Measurements from ENCODE around the gene FAM120B.

FAM120B gene

DNA sequence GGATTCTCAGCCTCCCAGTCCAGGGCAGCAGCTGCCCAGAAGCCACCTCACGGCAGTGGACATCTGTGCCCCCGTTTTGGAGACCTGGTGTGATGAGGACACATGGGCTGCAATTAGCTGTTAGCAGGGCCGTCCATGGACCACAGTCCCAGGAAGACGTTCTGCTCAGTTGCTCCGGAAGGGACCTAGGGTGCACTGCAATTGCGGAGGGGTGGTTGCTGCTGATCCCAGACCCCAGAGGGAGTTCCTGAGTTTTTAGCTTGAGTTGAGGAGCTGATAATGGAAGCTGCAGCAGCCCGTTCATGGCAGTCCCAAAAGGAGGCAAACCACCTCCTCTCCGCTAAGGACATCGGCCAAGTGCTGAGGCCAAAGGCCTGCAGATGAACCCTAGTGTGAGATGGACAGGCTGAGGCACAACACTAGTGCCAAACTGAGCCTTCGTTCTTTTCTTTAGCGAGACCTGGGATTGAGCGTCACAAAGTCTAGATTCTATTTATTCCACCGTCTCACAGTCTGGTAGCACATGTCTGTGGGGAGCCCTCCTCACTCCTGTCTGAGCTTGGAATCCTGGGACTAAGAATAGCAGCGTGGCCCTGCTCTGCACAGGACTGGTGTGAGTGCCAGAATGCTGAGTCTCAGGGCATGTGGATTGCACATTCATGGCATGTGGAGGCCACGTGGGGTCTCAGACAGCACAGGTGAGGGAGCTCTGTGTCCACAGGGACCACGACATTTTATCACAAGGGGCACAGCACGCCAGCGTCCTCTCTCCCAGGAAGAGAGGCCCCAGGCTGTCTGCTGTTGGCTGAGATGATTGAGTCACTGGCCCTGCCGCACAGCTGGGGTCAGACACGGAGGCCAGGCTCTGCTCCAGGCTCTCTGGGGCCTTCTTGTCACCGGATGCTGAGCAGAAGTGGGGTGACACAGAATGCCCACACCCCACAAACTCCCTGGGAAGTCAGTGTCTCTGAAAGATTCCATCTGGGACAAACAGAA, 133.1 kb downstream of the FAM120B start:
- no peaks in the 10 kb centered on the region for H3K36me3 ChIP-seq
- TF ChIP-seq, protein P1, sequence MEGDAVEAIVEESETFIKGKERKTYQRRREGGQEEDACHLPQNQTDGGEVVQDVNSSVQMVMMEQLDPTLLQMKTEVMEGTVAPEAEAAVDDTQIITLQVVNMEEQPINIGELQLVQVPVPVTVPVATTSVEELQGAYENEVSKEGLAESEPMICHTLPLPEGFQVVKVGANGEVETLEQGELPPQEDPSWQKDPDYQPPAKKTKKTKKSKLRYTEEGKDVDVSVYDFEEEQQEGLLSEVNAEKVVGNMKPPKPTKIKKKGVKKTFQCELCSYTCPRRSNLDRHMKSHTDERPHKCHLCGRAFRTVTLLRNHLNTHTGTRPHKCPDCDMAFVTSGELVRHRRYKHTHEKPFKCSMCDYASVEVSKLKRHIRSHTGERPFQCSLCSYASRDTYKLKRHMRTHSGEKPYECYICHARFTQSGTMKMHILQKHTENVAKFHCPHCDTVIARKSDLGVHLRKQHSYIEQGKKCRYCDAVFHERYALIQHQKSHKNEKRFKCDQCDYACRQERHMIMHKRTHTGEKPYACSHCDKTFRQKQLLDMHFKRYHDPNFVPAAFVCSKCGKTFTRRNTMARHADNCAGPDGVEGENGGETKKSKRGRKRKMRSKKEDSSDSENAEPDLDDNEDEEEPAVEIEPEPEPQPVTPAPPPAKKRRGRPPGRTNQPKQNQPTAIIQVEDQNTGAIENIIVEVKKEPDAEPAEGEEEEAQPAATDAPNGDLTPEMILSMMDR (IDR thresholded peaks at IDR 0.05), result no peak
- peaks cover 29% of the 10 kb centered on the region for H3K27me3 ChIP-seq
- no peak overlapping the region for H3K27ac ChIP-seq
- H3K4me3 ChIP-seq (ENCODE audit: low read depth in 1 of 2, low read length in 1 of 2), result no peak overlapping the region
- no peaks in the 10 kb centered on the region for H3K9me3 ChIP-seq
- H3K4me1 ChIP-seq (ENCODE audit: control insufficient read depth in 1 of 2, insufficient read depth in 1 of 2, low read depth in 1 of 2, low read length in 1 of 2), result no peaks in the 10 kb centered on the region

DNA sequence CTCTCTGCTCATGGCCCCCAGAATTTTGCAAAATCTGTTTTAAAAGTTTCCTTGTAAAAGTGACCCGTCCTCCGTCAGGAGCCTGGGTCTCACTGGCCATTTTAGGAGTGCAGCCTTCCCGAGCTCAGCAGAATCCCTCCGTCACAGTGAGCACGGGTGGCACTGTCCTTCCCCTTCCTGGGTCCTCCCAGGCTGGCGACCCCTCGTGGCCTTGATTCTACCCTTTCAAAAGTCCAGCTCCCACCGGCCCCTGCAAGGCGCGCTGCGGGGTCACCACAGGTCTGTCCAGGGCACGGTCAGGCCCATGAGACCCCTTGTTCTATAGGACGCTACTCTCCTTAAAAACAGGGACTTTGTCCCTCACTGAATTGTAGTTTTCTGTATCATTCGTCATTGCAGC, 133.9 kb downstream of the FAM120B start:
- H3K4me1 ChIP-seq (ENCODE audit: control insufficient read depth in 1 of 2, insufficient read depth in 1 of 2, low read depth in 1 of 2, low read length in 1 of 2), result no peaks in the 10 kb centered on the region
- H3K36me3 ChIP-seq, result no peaks in the 10 kb centered on the region
- no peaks in the 10 kb centered on the region for H3K9me3 ChIP-seq
- H3K27ac ChIP-seq, result no peak overlapping the region
- no peak overlapping the region for H3K4me3 ChIP-seq (ENCODE audit: low read depth in 1 of 2, low read length in 1 of 2)
- TF ChIP-seq, protein P1 (IDR thresholded peaks at IDR 0.05), result no peak
- peaks cover 29% of the 10 kb centered on the region for H3K27me3 ChIP-seq

DNA sequence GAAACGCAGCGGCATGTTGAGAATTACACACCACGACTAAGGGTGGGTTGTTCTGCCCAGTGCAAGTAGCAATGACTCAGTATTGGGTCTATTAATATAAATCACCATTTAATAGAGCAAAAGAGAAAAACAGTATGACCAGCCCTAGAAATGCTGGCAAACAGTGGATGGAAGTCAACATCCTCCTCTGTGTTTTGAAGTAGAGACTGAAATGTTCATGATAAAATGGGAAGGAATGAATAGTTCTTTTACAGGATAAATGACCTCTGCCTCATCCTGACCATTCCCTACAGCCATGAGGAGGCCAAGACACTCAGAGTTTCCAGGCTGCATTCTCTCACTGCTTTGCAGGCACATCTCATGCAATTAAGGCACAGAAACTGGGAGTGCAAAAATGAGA, 134.8 kb downstream of the FAM120B start:
- Histone ChIP-seq H3K4me3 (ENCODE audit: low read depth in 1 of 2, low read length in 1 of 2) (no peak overlapping the region), H3K4me1 (ENCODE audit: control insufficient read depth in 1 of 2, insufficient read depth in 1 of 2, low read depth in 1 of 2, low read length in 1 of 2) (no peaks in the 10 kb centered on the region), H3K27ac (no peak overlapping the region), H3K27me3 (peaks cover 29% of the 10 kb centered on the region), H3K36me3 (no peaks in the 10 kb centered on the region), H3K9me3 (no peaks in the 10 kb centered on the region)
- TF ChIP-seq, protein P1 (IDR thresholded peaks at IDR 0.05), result no peak

DNA sequence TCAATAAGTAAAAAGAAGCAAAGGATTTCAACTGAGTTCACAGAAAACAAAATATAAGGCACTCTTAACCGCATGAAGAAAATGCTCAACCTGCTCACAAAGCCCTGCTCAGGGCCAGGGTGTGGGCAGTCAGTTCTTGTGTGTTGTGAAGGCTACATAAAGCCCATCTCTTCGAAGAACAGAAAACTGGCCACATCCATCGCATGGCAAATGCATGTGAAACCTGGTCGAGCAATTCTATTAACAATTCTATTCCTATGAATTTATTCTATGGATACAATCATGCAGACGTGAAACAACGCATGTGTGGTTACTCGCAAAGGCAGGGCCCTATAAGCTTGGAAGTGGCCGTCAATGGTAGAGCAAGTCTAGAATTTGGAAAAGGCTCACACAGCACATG, 136.0 kb downstream of the FAM120B start:
- Histone ChIP-seq H3K27me3 (peaks cover 22% of the 10 kb centered on the region), H3K27ac (no peak overlapping the region), H3K36me3 (no peaks in the 10 kb centered on the region), H3K9me3 (no peaks in the 10 kb centered on the region), H3K4me1 (ENCODE audit: control insufficient read depth in 1 of 2, insufficient read depth in 1 of 2, low read depth in 1 of 2, low read length in 1 of 2) (no peaks in the 10 kb centered on the region), H3K4me3 (ENCODE audit: low read depth in 1 of 2, low read length in 1 of 2) (no peak overlapping the region)
- TF ChIP-seq, protein P1 (IDR thresholded peaks at IDR 0.05), result no peak

DNA sequence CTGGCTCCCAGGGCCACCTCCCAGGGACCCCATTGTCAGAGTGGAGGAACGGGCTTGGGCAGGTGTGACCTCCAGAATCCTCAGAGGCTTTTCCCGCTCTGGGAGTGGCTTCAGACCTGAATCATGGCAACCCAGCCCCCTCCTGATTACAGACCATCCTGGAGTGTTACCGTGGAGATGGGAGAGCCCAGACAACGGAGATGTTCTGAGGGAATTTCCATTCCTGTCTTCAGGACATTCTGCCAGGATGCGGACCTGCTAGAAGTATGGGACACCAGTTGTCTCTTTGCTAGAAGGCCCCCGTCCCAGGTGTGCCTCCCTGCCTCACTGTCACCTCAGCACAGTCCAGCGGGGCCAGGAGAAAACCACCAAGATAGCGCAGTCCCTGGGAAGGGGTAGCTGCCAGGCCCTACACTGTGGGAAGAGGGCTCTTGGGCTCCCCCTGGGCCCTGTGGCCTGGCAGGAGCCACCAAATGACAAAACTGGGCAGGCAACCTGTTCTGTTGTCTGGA, 136.6 kb downstream of the FAM120B start:
- H3K4me1 ChIP-seq (ENCODE audit: control insufficient read depth in 1 of 2, insufficient read depth in 1 of 2, low read depth in 1 of 2, low read length in 1 of 2), result no peaks in the 10 kb centered on the region
- no peak overlapping the region for H3K27ac ChIP-seq
- TF ChIP-seq, protein P1 (IDR thresholded peaks at IDR 0.05), result no peak

More for the DNA sequence above, 136.6 kb downstream of the FAM120B start:
- H3K9me3 ChIP-seq, result no peaks in the 10 kb centered on the region
- H3K27me3 ChIP-seq, result peaks cover 16% of the 10 kb centered on the region
- H3K4me3 ChIP-seq (ENCODE audit: low read depth in 1 of 2, low read length in 1 of 2), result no peak overlapping the region
- H3K36me3 ChIP-seq, result no peaks in the 10 kb centered on the region

All from neutrophil (primary cell).